ENCODE results near the gene TFCP2.

TFCP2 gene

GRCh38 chr12:51196547-51196946 is 23.6 kb upstream of the TFCP2 start:
- no peak for DNase-seq

DNA sequence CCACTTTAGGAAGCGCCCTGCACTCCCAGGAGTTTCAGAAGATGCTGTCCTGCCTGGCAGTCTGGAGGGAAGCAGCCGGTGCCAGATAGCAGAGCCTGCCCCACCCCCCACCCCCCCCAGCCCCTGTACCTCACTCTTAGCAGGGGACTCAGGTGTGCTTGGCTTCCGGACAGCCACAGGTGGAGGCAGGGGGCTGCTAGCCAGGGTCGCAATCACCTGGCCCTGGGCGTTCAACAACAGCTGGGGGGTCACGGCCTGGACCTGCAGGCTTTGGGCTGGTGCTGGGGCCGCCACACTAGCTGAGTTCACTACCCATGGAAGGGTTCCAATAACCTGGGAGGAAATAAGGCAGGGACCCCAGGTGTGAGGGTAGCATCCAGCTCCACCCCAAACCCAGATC is 22.9 kb upstream of the TFCP2 start:
- no peak for DNase-seq

DNA sequence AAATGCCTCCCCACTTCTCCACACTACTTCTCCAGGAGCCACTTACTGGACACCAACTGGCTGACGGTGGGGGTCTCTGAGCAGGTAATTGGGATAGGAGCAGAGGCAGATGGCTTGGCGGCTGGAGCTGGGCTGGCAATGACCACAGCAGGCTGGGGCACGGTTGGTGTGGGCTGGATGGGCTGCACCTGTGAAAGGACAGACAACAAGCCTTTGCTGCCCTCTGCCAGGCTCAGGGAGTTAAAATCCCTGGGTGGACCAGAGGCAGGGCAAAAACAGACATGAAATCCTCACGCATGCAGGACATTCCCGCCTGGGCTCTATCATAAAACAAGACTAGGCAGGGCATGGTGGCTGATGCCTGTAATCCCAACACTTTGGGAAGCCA is 19.3 kb upstream of the TFCP2 start:
- no peak for DNase-seq

DNA sequence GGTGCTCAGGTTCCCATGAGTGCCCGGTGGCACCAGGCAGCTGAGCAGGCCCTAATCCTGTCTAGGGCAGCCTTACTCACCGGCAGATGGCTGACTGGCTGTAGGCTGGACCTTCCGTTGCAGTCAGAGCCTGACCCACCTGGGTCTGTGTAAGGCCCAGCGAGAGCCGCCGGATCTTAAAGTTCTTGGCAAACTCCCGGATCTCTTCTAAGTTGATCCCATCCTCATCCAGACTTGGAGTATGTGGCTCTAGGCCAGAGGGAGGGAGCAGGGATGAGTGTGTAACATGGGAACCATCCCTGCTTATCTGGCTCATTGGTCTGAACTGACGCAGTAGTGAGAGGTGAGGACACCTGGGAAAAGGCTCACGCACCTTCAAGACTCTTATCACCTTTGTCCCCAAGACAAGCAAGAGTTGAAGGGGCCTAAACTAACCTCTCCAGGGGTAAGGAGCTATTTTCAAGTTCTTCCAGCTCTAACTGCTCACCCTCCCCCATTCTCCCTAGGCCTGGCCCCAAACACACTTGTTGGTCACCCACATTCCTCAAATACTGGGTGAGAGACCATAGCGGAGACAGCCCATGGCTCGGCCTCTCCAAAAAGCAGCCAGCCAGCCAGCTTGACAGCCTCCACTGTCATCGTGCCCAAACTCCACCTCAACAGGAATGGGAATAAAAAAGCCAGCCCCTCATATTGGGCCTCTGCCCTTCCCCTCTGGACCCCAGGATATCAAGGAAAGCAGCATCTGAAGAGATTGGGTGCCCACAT is 18.8 kb upstream of the TFCP2 start:
- DNase-seq, result no peak

- no peak for DNase-seq
Measured at GRCh38 chr12:51190820-51191219, 17.9 kb upstream of the TFCP2 start.

- DNase-seq, result no peak
Measured at GRCh38 chr12:51189790-51190355, 16.9 kb upstream of the TFCP2 start.

- DNase-seq, result no peak
Measured at GRCh38 chr12:51188359-51189051, 15.6 kb upstream of the TFCP2 start.

- no peak for DNase-seq
Measured at GRCh38 chr12:51187370-51187987, 14.5 kb upstream of the TFCP2 start.

DNA sequence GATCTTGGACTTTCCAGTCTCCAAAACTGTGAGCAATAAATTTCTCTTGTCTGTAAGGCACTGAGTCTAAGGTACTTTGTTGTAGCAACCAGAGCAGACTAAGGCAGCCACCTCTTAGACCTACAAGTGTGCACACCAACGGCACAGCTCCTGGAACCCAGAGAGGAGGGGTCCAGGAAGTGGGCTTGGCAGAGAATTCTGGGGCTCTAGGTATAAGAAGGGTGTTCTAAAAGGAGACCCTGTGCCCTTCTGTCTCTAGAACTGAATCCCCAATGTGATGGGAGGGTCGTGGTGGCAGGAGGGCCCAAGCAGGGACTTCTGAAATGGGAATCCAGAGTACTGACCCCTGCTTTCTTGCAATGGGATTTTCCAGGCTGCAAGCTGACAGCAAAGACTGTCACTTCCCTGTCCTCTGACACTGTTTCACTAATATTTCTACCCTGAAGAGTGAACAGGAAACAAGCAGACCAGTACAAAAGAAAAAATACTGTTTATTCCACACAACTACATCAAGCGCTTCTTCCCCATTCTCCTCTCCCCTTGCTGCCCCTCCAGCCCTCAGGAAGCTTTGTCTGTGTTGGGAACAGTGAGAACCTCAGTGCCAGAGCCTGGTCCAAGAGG is 13.6 kb upstream of the TFCP2 start:
- DNase-seq, result no peak

GRCh38 chr12:51185171-51185717 is 12.3 kb upstream of the TFCP2 start:
- no peak for DNase-seq

DNA sequence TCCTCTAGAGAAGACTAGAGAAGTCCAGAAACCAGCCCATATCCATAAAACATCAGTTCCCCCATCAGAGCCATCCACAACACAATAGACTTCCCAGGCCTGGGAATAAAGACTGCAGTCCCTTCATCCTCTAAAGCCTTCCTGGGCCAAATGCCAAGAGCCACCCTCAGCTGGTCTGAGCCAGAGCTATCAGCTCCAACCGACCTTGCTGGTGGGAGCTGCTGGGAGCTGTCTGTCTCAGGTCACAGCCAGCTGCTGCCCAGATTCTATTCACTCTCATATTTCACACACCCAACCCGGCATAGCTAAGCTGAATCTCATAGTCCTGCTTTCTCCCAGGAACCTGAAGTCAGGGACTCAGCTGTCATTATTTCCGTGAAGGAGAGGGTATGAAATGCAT is 10.9 kb upstream of the TFCP2 start:
- DNase-seq, result no peak

- no peak for DNase-seq
Measured at GRCh38 chr12:51183349-51183748, 10.4 kb upstream of the TFCP2 start.

DNA sequence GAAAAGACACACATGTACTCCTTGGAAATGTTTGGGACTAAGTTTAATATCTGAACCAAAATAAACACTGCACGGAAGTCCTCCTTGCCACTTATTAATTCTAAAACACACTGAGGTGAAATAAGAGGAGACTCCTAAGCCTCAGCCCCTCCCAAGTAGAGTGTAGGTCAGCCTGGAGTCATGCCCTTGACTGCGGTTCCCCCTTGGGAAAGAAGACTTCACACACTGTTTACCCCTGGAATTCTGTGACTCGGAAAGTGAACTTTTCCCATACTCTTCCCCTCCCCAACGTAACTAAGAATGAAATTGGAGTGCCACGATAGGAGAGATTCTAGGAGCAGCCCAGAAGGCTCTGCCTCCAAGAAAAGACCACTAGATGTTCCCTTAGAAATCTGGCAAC is 8.6 kb upstream of the TFCP2 start:
- DNase-seq, result no peak

GRCh38 chr12:51177897-51178296 is 5.0 kb upstream of the TFCP2 start:
- DNase-seq, result no peak

- DNase-seq, result no peak
Measured at GRCh38 chr12:51174501-51174900, 1.6 kb upstream of the TFCP2 start.

DNA sequence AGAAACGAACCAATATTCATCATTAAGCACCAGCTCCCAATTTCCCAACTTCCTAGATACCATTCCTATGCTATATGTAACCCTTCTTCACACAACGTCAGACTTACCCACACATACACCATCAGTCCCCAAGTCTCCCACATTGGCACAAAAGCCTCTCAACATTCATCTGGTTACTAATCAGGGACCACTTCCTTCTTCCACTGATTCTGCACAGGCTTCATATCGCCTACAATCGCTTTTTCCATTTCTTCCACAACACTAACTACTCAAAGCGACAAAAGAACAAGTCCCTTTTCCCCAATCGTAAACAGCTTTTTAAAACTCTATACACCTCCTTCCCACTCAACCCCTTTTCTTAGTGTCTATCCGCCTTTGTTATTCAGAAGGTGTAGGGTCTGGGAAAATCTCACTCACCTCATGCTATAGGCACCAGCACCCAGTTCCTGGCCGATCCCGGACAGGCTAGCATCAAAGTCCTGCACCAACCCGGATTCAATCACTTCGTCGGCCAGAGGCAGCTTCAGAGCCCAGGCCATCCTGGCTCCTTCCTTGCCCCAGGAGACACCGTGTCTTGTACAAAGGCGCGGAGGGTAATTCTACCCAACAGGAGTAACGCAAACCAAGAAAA is 936 bp downstream of the TFCP2 start:
- DNase-seq, result no peak

- DNase-seq, result no peak
Measured at GRCh38 chr12:51163795-51164194, 9.1 kb downstream of the TFCP2 start.

- no peak for DNase-seq
Measured at GRCh38 chr12:51162217-51162616, 10.7 kb downstream of the TFCP2 start.

- DNase-seq, result no peak
Measured at GRCh38 chr12:51160814-51161459, 12.0 kb downstream of the TFCP2 start.

DNA sequence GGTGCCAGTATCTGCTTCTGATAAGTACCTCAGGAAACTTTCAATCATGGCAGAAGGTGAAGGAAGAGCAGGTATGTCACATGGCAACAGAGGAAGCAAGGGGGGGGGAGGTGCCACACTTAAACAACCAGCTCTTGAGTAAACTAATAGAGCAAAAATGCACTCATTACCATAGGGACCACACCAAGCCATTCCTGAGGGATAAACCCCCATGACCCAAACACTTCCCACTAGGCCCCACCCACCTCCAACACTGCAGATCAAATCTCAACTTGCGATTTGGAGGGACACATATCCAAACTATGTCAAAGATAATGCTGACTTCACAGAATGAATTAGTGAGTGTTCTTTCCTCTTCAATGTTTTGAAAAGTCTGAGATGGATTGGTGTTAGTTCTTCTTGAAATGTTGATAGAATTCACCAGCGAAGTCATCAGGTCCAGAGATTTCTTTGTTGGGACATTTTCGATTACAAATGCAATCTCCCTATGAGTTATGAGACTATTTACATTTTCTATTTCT is 16.6 kb downstream of the TFCP2 start:
- no peak for DNase-seq

GRCh38 chr12:51152953-51153352 is 20.0 kb downstream of the TFCP2 start:
- no peak for DNase-seq

DNA sequence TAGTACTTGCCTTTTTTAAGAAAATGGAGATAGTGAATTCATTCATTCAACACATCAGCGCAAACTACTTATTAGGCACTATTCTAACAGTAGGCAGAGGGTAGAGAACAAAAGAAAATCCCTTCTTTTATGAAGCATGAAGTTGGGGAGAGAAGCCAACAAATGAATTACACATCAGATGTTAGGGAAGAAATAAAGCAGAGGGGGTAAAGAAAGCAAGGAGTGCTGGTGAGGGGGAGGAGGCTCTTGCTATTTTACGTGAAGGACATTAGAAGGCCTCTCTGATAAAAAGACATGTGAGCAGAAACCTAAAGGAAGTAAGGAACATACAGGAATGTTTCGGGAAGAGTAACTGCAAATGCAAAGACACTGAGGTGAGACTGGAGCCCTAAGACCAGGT is 22.2 kb downstream of the TFCP2 start:
- no peak for DNase-seq
